ENCODE measurements around the gene C2CD5.

- TF ChIP-seq CTCF (conservative IDR thresholded peaks at IDR 0.05 in 1 of 2, IDR thresholded peaks at IDR 0.05 in 1 of 2; ENCODE audit: low read depth in 1 of 2, low read length in 2 of 2) = no peak
- TF ChIP-seq EZH2 (IDR thresholded peaks at IDR 0.05; ENCODE audit: low read length, missing control alignments) = no peak
These were observed 8.9 kb downstream of the C2CD5 start for GRCh38 chr12:22535478-22535877.
